ENCODE measurements around the gene RBFOX2. TPM values are rescaled to one million over a fixed set of nuclear protein-coding genes. Genes with fewer than 3 reads are reported as not detected.
A peak's percentile ranks its signal among the peaks of the same experiment; 100 is the strongest.

RBFOX2 gene
- total RNA-seq, 1 donor from 2014 or later = 164 TPM

DNA sequence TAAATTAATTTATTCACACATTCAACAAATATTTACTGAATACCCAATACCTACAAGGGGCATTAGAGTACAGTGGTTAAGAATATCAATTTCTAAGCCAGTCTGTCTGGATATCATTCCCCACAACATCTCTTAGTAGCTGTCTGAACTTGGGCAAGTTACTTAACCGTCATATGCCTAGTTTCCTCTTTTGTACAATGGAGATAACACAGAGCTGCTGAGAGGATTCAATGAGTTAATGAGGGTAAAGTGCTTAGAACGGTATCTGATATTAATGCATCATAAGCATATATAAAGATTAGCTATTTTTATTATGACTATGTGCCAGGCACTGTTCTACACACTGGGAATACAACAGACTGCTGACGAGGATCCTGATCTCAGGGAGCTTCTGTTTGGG is 194.6 kb downstream of the RBFOX2 start:
- no peak for DNase-seq (ENCODE audit: extremely low spot score, unreplicated experiment)
- Mint-ChIP-seq H3K4me1 (ENCODE audit: unreplicated experiment) (peaks cover 53% of the 10 kb centered on the region), H3K27me3 (no peaks in the 10 kb centered on the region), H3K4me3 (peak overlapping the region; percentile 90), H3K27ac (no peak overlapping the region), H3K9me3 (no peaks in the 10 kb centered on the region), H3K36me3 (peaks cover 7% of the 10 kb centered on the region)
- TF ChIP-seq, protein P1, sequence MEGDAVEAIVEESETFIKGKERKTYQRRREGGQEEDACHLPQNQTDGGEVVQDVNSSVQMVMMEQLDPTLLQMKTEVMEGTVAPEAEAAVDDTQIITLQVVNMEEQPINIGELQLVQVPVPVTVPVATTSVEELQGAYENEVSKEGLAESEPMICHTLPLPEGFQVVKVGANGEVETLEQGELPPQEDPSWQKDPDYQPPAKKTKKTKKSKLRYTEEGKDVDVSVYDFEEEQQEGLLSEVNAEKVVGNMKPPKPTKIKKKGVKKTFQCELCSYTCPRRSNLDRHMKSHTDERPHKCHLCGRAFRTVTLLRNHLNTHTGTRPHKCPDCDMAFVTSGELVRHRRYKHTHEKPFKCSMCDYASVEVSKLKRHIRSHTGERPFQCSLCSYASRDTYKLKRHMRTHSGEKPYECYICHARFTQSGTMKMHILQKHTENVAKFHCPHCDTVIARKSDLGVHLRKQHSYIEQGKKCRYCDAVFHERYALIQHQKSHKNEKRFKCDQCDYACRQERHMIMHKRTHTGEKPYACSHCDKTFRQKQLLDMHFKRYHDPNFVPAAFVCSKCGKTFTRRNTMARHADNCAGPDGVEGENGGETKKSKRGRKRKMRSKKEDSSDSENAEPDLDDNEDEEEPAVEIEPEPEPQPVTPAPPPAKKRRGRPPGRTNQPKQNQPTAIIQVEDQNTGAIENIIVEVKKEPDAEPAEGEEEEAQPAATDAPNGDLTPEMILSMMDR (conservative IDR thresholded peaks at IDR 0.05) = no peak

DNA sequence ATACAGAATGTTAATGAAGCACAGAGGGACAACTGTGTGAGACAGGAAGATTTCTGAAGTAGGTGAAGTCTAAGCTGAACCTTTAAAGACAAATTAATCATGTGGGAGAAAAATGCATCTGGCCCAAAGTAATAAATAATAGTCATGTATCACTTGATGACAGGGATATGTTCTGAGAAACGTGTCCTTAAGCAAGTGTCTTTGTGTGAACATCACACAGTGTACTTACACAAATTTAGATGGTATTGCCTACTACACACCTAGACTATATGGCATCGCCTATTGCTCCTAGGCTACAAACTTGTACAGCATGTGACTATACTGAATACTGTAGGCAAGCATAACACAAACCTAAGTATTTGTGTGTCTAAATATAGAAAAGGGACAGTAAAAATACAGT is 198.3 kb downstream of the RBFOX2 start:
- Mint-ChIP-seq H3K27me3 (no peaks in the 10 kb centered on the region), H3K9me3 (no peaks in the 10 kb centered on the region), H3K36me3 (peaks cover 27% of the 10 kb centered on the region), H3K4me3 (no peak overlapping the region), H3K4me1 (ENCODE audit: unreplicated experiment) (peaks cover 41% of the 10 kb centered on the region), H3K27ac (no peak overlapping the region)
- TF ChIP-seq, protein P1 (conservative IDR thresholded peaks at IDR 0.05) = no peak
- no peak for DNase-seq (ENCODE audit: extremely low spot score, unreplicated experiment)

DNA sequence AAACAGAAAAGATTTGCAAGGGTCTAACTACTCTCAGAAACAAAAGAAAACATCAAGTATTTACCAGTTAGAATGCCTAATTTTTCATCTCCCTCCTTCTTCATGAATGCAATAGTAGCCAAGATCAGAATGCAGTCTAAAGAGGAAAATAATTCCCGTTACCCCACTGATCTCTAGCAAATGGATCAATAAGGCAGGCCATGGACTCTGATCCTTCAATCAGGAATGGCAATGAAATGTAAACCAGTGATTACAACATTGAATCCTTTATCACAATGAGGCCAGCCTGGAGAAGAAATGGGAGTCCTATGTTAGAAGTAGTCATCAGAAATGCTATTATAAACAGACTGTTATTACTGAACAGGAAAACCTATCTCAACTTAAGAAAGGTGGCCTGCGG is 204.4 kb downstream of the RBFOX2 start:
- H3K27me3 Mint-ChIP-seq = no peaks in the 10 kb centered on the region
- peaks cover 48% of the 10 kb centered on the region for H3K4me1 Mint-ChIP-seq (ENCODE audit: unreplicated experiment)
- no peak overlapping the region for H3K4me3 Mint-ChIP-seq
- H3K9me3 Mint-ChIP-seq = peaks cover 4% of the 10 kb centered on the region
- TF ChIP-seq, protein P1 (conservative IDR thresholded peaks at IDR 0.05) = no peak
- no peak overlapping the region for H3K27ac Mint-ChIP-seq
- no peak for DNase-seq (ENCODE audit: extremely low spot score, unreplicated experiment)
- H3K36me3 Mint-ChIP-seq = peaks cover 47% of the 10 kb centered on the region

DNA sequence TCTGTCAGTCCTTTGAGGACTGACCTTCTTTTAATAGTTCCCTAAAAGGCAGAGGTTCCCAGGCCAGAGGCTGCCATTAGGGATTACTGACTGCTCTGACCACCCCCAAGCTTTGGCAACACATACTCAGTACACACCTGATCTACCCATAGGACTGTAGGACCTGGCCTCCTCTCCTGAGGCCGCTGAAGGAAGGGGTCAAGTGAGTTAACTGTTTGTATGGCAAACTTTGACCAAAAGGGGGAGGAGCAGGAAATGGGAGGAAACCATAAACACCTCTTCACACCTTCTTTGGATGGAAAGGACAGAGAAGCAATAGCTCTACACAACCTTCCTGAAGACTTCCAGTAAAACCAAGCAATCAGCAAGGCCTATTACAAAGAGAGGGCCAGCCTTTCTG is 207.0 kb downstream of the RBFOX2 start:
- Mint-ChIP-seq H3K4me1 (ENCODE audit: unreplicated experiment) (peaks cover 40% of the 10 kb centered on the region), H3K9me3 (peaks cover 4% of the 10 kb centered on the region), H3K27me3 (no peaks in the 10 kb centered on the region), H3K36me3 (peaks cover 34% of the 10 kb centered on the region), H3K4me3 (no peak overlapping the region), H3K27ac (peak overlapping the region; percentile 37)
- TF ChIP-seq, protein P1 (conservative IDR thresholded peaks at IDR 0.05) = no peak
- no peak for DNase-seq (ENCODE audit: extremely low spot score, unreplicated experiment)

DNA sequence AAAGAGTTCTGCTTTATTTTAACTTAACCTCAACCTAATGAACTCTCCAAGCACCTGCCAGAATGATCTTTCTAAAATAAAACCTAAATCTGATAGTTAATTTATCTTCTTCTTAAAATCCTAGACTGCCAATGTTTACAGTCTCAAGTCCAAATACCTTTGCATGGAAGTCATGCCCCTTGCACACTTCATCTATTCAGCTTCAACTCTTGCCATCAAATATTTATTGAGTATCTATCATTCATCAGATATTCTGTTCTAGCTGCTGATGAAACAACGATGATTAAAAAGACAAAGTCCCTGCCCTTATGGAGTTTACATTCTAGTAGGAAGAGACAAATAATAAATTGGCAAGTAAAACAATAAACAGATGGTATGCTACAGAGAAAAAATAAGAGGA is 209.2 kb downstream of the RBFOX2 start:
- no peak for DNase-seq (ENCODE audit: extremely low spot score, unreplicated experiment)
- TF ChIP-seq, protein P1 (conservative IDR thresholded peaks at IDR 0.05) = no peak
- Mint-ChIP-seq H3K27me3 (no peaks in the 10 kb centered on the region), H3K4me1 (ENCODE audit: unreplicated experiment) (peaks cover 42% of the 10 kb centered on the region), H3K27ac (no peak overlapping the region), H3K9me3 (peaks cover 3% of the 10 kb centered on the region), H3K36me3 (peaks cover 27% of the 10 kb centered on the region), H3K4me3 (no peak overlapping the region)

DNA sequence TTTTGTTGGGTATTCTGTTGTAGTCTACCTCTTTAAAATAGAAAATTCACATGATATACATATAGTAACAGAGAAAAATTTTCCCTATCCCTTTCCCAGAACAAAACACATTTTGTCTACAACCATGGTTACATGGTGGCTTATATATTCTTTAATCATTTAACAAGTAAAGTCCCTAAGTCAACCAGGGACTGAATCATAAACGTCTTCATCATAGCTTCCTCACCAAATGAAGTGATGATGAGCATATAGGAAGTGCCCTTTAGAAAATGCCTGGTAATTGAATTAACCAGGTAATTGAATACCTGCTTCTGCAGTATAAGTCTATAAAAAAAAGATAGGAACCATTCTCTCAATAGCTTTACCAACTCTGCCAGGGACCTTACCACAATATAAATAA is 209.7 kb downstream of the RBFOX2 start:
- Mint-ChIP-seq H3K27me3 (no peaks in the 10 kb centered on the region), H3K36me3 (peaks cover 22% of the 10 kb centered on the region), H3K4me3 (no peak overlapping the region), H3K4me1 (ENCODE audit: unreplicated experiment) (peaks cover 39% of the 10 kb centered on the region), H3K27ac (no peak overlapping the region), H3K9me3 (no peaks in the 10 kb centered on the region)
- TF ChIP-seq, protein P1 (conservative IDR thresholded peaks at IDR 0.05) = no peak
- DNase-seq (ENCODE audit: extremely low spot score, unreplicated experiment) = no peak
